Esophagus muscularis mucosa (tissue), 4 donors: ENCODE results near the gene TNNT3.

Experiments
- EP300 ChIP-seq: sonication (generic); formaldehyde crosslinking; IDR thresholded peaks from one replicate; pipeline ENCODE4 v1.6.1; 2017; ENCODE audit warnings: antibody characterized with exemption
- POLR2A ChIP-seq: fragments of 450-650 bp; IDR thresholded peaks from one replicate; pipeline ENCODE4 v1.6.1; 2017; ENCODE audit warnings: antibody characterized with exemption, moderate library complexity, mild to moderate bottlenecking, low read depth
- TF ChIP-seq, protein P1 (sequence below), 3 experiments: fragments of 200-600 bp in 2 of 3; fragments of 450-650 bp in 1 of 3; sonication (generic) in 2 of 3; IDR thresholded peaks; one replicate each; pipeline ENCODE4 v1.5.1; 2017 to 2019; ENCODE audit warnings: antibody characterized with exemption in 3 of 3, mild to moderate bottlenecking in 2 of 3, moderate library complexity in 1 of 3

GRCh38 chr11:1943576-1943975 lies 24.1 kb downstream of the TNNT3 start:
- TF ChIP-seq POLR2A, result no peak
- TF ChIP-seq, protein P1, sequence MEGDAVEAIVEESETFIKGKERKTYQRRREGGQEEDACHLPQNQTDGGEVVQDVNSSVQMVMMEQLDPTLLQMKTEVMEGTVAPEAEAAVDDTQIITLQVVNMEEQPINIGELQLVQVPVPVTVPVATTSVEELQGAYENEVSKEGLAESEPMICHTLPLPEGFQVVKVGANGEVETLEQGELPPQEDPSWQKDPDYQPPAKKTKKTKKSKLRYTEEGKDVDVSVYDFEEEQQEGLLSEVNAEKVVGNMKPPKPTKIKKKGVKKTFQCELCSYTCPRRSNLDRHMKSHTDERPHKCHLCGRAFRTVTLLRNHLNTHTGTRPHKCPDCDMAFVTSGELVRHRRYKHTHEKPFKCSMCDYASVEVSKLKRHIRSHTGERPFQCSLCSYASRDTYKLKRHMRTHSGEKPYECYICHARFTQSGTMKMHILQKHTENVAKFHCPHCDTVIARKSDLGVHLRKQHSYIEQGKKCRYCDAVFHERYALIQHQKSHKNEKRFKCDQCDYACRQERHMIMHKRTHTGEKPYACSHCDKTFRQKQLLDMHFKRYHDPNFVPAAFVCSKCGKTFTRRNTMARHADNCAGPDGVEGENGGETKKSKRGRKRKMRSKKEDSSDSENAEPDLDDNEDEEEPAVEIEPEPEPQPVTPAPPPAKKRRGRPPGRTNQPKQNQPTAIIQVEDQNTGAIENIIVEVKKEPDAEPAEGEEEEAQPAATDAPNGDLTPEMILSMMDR (IDR thresholded peaks at IDR 0.05), result no peak
- TF ChIP-seq EP300, result no peak
